ENCODE results near the gene WIPF2.
"Not testable (repeated sequence)": the region's sequence is repeated elsewhere in the genome, so short reads cannot be mapped to it uniquely, and the experiment has no call there.

Gene WIPF2

GRCh38 chr17:40259505-40259904 is 40.4 kb downstream of the WIPF2 start:
- no peak for DNase-seq

GRCh38 chr17:40260528-40260927 is 41.4 kb downstream of the WIPF2 start:
- no peak for DNase-seq

GRCh38 chr17:40264458-40265185 is 45.5 kb downstream of the WIPF2 start:
- DNase-seq = no peak

DNA sequence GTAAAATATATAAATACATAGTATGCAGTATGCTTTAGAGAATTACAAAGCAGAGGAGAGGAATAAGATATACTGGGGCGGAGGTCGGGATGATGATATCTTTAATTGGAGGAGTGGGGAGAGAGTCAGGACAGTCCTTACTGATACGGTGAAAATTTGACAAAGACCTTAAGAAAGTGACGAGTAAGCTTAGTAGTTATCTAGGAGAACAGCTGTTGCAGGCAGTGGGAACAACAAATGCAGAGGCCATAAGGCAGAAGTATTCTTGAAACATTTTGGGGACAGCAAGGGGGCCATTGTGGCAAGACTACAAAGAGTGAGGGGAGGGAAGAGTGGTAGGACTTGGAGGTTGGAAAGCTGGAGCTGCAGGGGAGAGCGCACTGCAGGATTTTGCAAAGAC is 46.2 kb downstream of the WIPF2 start:
- no peak for DNase-seq

GRCh38 chr17:40266882-40267281 is 47.8 kb downstream of the WIPF2 start:
- no peak for DNase-seq

DNA sequence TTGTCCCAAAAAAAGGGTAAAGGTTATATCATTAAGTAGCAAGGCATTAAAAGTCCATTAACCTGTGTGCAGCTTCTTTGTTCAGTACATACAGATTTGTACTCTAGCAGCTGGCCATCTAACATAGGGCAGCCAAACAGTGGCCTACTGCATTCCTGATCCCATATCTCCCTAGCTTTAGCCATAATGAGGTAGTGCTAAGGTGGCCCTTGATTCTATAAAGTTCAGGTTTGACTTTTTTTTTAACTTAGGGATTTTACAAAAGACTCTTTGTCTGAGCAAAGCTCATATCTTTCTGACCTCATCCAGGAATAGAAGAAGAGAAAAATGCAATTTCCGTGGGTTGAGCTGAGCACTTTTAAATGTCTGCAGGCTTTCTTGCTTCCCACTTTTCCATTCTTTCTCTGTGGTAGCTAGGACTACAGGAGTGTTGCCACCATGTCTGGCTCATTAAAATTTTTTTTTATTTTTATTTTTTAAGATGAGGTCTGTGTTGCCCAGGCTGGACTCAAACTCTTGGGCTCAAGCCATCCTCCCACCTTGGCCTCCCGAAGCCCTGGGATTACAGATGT is 49.1 kb downstream of the WIPF2 start:
- DNase-seq = no peak

DNA sequence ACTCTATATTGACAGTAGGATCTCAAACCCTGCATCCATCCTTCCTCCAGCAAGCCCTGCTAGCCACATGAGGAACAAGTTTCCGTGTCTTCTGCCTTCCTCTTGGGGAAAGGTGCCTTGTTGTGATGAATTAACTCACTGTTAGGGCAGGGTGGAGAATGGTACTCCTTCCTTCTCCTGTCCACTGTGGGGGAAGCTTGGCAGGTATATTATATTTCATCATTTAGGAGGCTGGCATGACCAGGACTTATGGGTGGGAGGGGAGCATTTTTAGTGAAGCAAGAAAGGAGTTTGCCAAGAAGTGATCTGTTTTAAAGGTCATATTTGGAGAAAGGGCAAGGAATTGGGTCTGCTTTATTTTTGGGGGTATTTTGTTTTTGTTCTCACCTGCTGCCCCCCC is 59.3 kb downstream of the WIPF2 start:
- no peak for DNase-seq

DNA sequence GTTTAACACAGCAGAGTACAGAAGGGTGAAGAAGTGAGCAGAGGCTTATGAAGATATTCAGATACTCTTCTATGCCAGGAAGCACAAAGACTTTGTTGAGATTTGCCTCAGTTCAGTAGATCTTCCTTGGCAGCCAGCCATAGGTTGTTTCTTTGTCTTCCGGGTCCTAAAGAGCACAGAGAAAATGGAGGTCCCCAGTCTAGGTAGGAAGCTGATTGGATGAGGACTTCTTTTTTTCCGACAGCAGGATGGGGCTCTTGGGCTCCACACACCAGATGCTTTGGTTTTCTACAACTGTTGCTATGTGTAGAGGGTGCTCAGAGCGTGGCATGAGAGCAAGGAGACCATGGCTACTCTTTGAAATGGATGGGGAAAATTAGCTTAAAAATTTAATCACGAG is 60.3 kb downstream of the WIPF2 start:
- no peak for DNase-seq

DNA sequence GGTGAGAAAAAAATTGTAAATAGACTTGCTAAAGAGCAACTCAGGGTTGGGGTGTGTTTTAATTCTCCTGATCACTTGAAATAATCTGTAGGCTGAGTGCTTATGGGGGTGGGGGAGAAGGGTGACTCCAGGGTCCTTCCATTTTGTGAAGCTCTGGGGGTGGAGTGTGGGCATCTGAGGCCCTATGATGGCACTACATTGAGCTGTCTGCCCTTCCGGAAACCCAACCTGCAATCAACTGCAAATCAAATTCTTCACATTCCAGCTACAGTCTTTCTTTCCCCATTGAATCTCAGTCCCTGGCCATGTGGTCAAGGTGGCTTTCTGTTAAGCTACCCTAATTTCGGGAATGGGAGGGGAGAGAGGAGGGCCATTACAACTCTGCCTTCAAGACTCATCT is 62.6 kb downstream of the WIPF2 start:
- no peak for DNase-seq

DNA sequence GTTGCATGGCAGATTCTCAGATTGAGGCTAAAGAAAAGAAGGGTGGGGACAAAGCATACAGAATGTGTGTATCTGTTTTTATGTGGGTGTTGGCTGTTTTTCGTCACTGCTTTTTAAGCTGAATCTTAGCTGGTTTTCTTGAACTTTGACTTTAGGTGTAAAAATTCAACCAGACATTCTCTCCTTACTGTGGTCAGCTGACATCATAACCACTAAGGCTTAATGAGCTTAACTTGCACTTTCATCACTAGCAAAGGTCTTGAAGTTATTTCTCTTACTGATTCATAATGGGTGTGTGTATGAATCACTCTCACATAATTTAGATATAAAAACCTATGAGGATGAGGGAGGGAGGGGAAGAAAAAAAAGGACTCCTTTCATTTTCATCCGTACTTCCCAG is 64.6 kb downstream of the WIPF2 start:
- DNase-seq = no peak

- peak; percentile 74 for DNase-seq
Observed at GRCh38 chr17:40284085-40284713, 65.1 kb downstream of the WIPF2 start.

DNA sequence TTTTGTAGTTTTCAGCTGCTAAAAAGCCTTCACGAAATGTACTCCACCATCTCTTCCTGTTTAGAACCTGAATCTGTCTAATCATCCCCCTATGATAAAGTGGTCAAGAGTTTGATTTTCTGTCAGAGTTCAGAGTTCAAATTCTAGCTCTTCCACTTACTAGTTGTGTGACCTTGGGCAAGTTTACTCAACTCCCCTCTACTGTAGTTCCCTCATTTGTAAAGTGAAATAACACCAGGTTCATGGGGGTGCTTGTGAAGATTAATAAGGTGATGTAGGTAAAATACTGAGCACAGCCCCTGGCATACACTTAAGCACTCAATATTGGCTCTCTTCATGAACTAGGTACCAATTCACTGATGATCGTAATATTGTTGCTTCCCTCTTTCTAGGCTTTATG is 67.4 kb downstream of the WIPF2 start:
- DNase-seq = no peak

DNA sequence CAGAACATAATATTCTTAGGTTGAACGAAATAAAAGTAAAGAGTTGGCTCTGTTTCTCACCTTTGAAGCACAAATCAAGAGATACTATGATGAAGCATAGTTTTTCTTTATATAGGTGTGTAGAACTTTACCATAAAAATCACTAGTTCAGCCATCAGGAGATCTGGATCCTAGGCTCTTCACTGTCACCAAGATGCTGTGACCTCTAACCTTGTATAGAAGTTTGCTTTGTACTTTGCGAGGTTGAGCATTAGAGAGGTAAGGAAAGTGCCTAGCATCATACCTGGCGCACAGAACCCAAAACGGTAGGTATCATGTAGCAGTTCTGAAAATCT is 68.0 kb downstream of the WIPF2 start:
- DNase-seq = no peak

DNA sequence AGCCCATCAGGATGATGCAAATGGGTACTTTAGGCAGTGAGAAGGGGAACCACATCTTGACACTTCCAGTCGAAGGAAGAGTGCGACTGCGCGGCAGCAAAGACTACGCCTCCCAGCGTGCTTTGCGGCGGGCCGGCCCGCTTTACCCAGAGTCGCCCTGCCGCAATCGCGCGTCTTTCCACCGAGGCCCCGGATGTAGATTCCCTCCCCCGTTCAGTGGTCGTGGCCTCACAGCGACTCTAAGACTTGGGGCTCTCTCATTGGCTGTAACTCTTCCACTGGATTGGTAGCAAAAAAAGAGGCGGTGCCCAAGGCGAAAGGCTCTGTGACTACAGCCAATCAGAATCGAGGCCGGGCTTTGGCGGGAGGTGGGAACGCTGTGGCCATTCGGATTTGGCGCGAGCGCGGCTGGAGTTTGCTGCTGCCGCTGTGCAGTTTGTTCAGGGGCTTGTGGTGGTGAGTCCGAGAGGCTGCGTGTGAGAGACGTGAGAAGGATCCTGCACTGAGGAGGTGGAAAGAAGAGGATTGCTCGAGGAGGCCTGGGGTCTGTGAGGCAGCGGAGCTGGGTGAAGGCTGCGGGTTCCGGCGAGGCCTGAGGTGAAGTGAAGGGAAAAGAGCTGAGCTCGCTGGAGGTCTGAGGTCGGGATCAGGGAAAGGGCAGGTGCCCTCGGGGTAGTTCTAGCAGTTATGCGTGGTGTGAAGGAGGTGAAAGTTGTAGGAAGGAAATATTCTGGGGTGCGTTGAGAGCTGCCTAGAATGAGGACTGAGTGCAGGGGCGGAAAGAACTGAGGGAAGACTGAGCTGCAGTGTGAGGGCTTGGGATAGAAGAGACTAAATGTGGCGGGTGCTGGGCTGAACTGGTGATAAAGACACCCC is 68.6 kb downstream of the WIPF2 start, which contains the start of gene CDC6:
CDC6 (plus strand) TSS at position 386 of the 876 bp plus-strand sequence. CDS start 1,542 bp downstream, outside the sequence.
- peak; percentile 99 for DNase-seq

- no peak for DNase-seq
Observed at GRCh38 chr17:40290629-40291280, 71.7 kb downstream of the WIPF2 start.

GRCh38 chr17:40291281-40291664 is 72.2 kb downstream of the WIPF2 start:
- DNase-seq = no peak

- peak; percentile 67 for DNase-seq
Observed at GRCh38 chr17:40293363-40293762, 74.3 kb downstream of the WIPF2 start.

DNA sequence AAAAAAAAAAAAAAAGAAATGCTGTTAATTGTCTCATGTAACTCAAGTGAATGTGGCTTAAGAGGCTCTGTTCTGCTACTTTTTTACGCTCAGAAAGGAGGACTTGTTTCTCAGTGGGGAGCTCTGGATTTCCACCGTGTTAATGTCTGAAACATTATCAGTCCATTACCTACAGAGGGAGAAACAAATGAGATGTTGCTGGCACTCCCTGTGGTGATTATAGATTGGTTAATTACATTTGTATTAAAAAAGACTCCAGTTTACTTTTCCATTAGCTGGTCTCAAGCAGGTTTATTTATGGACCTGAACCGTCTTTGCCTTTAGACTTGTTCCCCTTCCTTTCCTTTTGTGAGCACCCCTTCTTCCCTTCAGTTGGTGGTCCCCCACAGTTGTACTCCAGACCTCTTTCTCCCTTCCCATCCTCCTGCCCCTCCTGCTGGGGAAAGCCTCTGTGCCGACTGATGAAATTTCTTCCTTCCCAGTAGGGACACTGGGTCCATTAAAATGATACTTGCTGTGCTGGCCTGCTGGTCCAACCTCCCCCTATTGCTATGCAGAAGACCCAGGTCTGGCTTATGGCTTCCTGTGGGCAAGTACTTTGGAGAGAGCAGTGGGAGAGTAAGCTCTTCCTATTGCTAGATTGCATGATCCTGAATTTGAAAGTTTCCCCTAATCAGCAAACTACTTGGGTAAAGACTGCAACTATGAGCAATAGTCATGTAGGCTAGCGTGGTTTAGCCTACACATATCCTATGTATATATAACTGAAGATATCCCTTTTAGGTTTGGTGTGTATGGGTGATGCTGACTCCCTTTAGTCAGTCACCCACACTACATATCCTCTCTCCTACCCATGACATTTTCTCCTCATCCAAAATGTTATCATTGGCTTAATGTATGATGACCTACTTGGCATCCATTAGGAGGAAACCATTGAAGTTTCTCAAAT is 76.7 kb downstream of the WIPF2 start:
- no peak for DNase-seq

DNA sequence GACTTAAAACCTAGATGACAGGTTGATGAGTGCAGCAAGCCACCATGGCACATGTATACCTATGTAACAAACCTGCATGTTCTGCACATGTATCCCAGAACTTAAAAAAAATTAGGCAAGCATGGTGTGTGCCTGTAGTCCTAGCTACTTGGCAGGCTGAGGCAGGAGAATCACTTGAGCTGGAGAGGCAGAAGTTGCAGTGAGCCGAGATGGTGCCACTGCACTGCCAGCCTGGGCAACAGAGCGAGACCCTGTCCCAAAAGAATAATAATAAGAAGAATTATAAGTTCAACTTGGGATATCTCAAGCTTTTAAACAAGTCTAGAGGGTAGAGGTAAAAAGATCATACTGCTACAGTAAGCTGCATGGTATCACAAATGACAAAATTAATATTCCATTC is 78.4 kb downstream of the WIPF2 start:
- no peak for DNase-seq

DNA sequence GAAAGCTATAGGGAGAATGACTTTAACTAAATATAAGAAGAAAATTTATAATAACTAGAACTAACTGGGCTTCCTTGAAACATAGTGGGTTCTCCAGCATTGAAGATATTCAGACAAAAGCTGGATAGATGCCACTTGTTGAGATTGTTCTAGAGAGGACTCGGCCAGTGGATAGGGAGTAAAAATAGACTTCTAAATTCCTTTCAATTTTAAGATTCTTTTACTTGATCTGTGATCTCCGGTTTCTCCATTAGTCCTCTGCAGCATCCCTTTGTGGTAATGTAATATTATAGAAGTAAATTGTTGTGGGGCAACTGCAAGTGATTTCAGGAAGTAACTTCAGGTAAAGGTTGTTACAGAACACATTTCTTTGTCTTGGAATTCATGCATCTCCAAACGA is 79.6 kb downstream of the WIPF2 start:
- no peak for DNase-seq

DNA sequence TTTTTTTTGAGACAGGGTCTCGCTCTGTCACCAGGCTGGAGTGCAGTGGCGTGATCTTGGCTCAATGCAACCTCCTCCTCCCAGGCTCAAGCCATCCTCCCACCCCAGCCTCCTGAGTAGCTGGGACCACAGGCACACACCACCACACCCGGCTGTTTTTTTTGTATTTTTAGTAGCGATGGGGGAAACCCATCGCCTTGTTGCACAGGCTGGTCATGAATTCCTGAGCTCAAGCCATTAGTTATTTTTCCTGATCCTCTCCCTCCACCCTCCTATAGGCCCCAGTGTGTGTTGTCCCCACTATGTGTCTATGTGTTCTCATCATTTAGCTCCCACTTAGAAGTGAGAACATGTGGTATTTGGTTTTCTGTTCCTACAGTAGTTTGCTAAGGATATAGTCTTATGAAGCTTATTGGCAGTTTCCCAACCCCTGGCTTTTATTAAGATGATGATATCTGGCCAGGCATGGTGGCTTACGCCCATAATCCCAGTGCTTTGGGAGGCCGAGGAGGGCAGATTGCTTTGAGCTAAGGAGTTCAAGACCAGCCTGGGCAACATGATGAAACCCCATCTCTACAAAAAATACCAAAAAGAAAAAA is 80.2 kb downstream of the WIPF2 start:
- DNase-seq = not testable (repeated sequence)

Data from left hindlimb (tissue), 1 donor.